Keratinocyte (primary cell): ENCODE results near the gene ZNF397. TPM values are rescaled to one million over a fixed set of nuclear protein-coding genes. Genes with fewer than 3 reads are reported as not detected.

Experiments
- DNase-seq: peaks from one replicate; pipeline ENCODE4 v3.0.0-alpha.2; 2011; ENCODE audit warnings: low read depth, missing footprints, low spot score
- FAIRE-seq: peaks from 2 replicates; lab custom pipeline; 2011; peaks lifted over from hg19 to GRCh38; lab: Jason Lieb, UNC
- H2AFZ ChIP-seq: 2 replicates; pipeline ENCODE4 v1.6.0; 2012; ENCODE audit warnings: low read length, control low read depth, inconsistent platforms; ENCODE audit not compliant: control insufficient read depth
- H3K27ac ChIP-seq: 2 replicates; pipeline ENCODE4 v1.5.1; 2011; ENCODE audit warnings: low read length; ENCODE audit not compliant: control insufficient read depth, insufficient read depth
- H3K27me3 ChIP-seq: 3 replicates; pipeline ENCODE4 v1.6.0; 2011; ENCODE audit warnings: low read length; ENCODE audit not compliant: control insufficient read depth, insufficient read depth; ENCODE audit errors: extremely low read depth
- H3K36me3 ChIP-seq, 2 experiments: 2 replicates in 1 of 2; 3 replicates in 1 of 2; pipeline ENCODE4 v1.5.1; 2011; ENCODE audit warnings: low read length in 2 of 2, mild to moderate bottlenecking in 1 of 2; ENCODE audit not compliant: control insufficient read depth in 2 of 2, insufficient read depth in 2 of 2; ENCODE audit errors: extremely low read depth in 1 of 2
- H3K4me1 ChIP-seq: 3 replicates; pipeline ENCODE4 v1.5.1; 2011; ENCODE audit warnings: low read length; ENCODE audit not compliant: control insufficient read depth, insufficient read depth; ENCODE audit errors: extremely low read depth
- H3K4me2 ChIP-seq: 3 replicates; pipeline ENCODE4 v1.6.0; 2011; ENCODE audit warnings: low read depth, low read length; ENCODE audit not compliant: control insufficient read depth, insufficient read depth; ENCODE audit errors: extremely low read depth
- H3K4me3 ChIP-seq, 3 experiments: fragments of 200-600 bp in 1 of 3; sonication (generic) in 1 of 3; 2 replicates in 2 of 3; 3 replicates in 1 of 3; pipeline ENCODE4 v1.5.1; 2011 to 2016; ENCODE audit warnings: low read length in 3 of 3, mild to moderate bottlenecking in 3 of 3, control low read depth in 2 of 3, inconsistent platforms in 1 of 3, low read depth in 1 of 3, mixed read lengths in 1 of 3, mixed run types in 1 of 3, moderate library complexity in 1 of 3; ENCODE audit not compliant: control insufficient read depth in 2 of 3, insufficient read depth in 2 of 3; ENCODE audit errors: extremely low read depth in 1 of 3
- H3K79me2 ChIP-seq: 2 replicates; pipeline ENCODE4 v1.6.0; 2012; ENCODE audit warnings: low read length; ENCODE audit not compliant: control insufficient read depth, insufficient read depth
- H3K9ac ChIP-seq: 3 replicates; pipeline ENCODE4 v1.6.0; 2011; ENCODE audit warnings: low read length; ENCODE audit not compliant: control insufficient read depth, insufficient read depth; ENCODE audit errors: extremely low read depth
- H3K9me1 ChIP-seq: 3 replicates; pipeline ENCODE4 v1.6.0; 2011; ENCODE audit warnings: low read length; ENCODE audit not compliant: control insufficient read depth, insufficient read depth; ENCODE audit errors: extremely low read depth
- H3K9me3 ChIP-seq: 2 replicates; pipeline ENCODE4 v1.5.1; 2012; ENCODE audit warnings: low read depth, low read length; ENCODE audit not compliant: control insufficient read depth
- H4K20me1 ChIP-seq: 3 replicates; pipeline ENCODE4 v1.6.0; 2011; ENCODE audit warnings: low read length; ENCODE audit not compliant: control insufficient read depth, insufficient read depth; ENCODE audit errors: extremely low read depth
- CTCF ChIP-seq, 3 experiments: IDR thresholded peaks in 1 of 3; conservative IDR thresholded peaks in 1 of 3; optimal IDR thresholded peaks in 1 of 3; 2 replicates in 2 of 3; 3 replicates in 1 of 3; pipeline versions ENCODE3 to v1.5.1; 2011; ENCODE audit warnings: low read length in 3 of 3, mild to moderate bottlenecking in 3 of 3, moderate library complexity in 2 of 3, control low read depth in 1 of 3, inconsistent platforms in 1 of 3; ENCODE audit not compliant: insufficient read depth in 2 of 3; ENCODE audit errors: extremely low read depth in 1 of 3
- EZH2 ChIP-seq: IDR thresholded peaks from one replicate; pipeline ENCODE4 v1.6.1; 2012; ENCODE audit warnings: inconsistent platforms, mild to moderate bottlenecking, low read length, moderate library complexity
- dilution Hi-C: fragments of 300-500 bp; cut with MboI; formaldehyde crosslinking; loops from one replicate; pipeline ENCODE4 v1.7.0; 2020; ENCODE audit warnings: low sequenced_read_pairs; ENCODE audit not compliant: extremely low pct_ligation_motif_present
- polyA plus RNA-seq, 5 experiments: library from polyadenylated mRNA; depleted of rRNA in 3 of 5; stranded (reverse) in 3 of 5; stranded (forward) in 1 of 5; unstranded in 1 of 5; fragments of >200 nt; gene quantifications; 1 replicate in 1 of 5; 2 replicates in 3 of 5; 3 replicates in 1 of 5; pipeline versions ENCODE4 v1.2.1 to v1.2.3, GENCODE V29; 2011 to 2012; ENCODE audit warnings: missing spikeins in 2 of 5, low read depth in 1 of 5, low replicate concordance in 1 of 5

ZNF397 gene
- polyA plus RNA-seq, 1 donor (not counting 4 experiments of a cell fraction or from before 2014, with no cell fraction given) = 8.7 TPM

- H3K4me1 ChIP-seq = no peaks in the 10 kb centered on the region
- H3K9ac ChIP-seq = no peak overlapping the region
- DNase-seq = no peak
- peaks cover 29% of the 10 kb centered on the region for H3K9me3 ChIP-seq
- H3K27me3 ChIP-seq = no peaks in the 10 kb centered on the region
- H3K9me1 ChIP-seq = no peaks in the 10 kb centered on the region
- H3K4me3 ChIP-seq = no peak overlapping the region
- H3K4me2 ChIP-seq = no peak overlapping the region
- no peak overlapping the region for H3K27ac ChIP-seq
- dilution Hi-C loops = no loop called here
- H3K36me3 ChIP-seq = peaks cover 40 to 53% of the 10 kb centered on the region in 2 experiments
- no peak for FAIRE-seq
- TF ChIP-seq EZH2 (no peak), CTCF (optimal IDR thresholded peaks at IDR 0.05 in 1 of 3, IDR thresholded peaks at IDR 0.05 in 1 of 3, conservative IDR thresholded peaks at IDR 0.05 in 1 of 3; ENCODE audit: extremely low read depth in 1 of 3, insufficient read depth in 2 of 3, low read length in 3 of 3) (no peak)
- peaks cover 3% of the 10 kb centered on the region for H3K79me2 ChIP-seq
- H4K20me1 ChIP-seq = no peaks in the 10 kb centered on the region
- H2AFZ ChIP-seq = no peak overlapping the region
These were observed 6.0 kb downstream of the ZNF397 start for GRCh38 chr18:35246831-35247230.

DNA sequence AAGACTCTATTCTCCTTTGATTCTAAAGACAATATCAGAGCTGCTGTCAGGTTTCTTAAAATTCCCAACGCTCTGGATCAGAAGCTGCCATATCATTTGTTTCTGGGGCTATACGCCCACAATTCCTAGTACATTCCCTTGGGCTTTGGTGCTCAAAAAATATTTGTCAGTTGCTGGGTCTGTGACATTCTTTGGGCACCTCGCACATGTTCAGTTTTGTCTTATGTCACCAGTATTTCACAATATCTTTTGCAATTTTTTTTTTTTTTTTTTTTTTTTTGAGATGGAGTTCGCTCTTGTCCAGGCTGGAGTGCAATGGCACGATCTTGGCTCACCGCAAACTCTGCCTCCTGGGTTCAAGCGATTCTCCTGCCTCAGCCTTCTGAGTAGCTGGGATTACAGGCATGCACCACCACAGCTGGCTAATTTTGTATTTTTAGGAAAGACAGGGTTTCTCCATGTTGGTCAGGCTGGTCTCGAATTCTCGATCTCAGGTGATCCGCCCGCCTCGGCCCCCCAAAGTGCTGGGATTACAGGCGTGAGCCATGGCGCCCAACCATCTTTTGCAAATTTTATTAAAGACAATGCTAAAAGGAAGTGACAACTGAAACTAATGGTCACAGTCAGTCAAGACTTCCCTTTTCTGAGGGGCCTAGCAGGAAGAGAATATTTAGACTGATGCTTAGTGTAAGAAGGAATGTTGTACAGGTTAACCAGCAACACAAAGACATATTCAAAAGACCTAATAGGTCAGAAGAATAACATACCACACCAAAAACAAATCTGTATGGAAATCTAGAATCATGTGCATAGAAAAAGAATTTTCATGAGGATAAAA lies 6.8 kb downstream of the ZNF397 start:
- peaks cover 37 to 49% of the 10 kb centered on the region in 2 experiments for H3K36me3 ChIP-seq
- no peak overlapping the region for H2AFZ ChIP-seq
- H3K4me3 ChIP-seq = no peak overlapping the region
- no peak overlapping the region for H3K27ac ChIP-seq
- TF ChIP-seq EZH2 = no peak
- TF ChIP-seq CTCF (optimal IDR thresholded peaks at IDR 0.05 in 1 of 3, IDR thresholded peaks at IDR 0.05 in 1 of 3, conservative IDR thresholded peaks at IDR 0.05 in 1 of 3; ENCODE audit: extremely low read depth in 1 of 3, insufficient read depth in 2 of 3, low read length in 3 of 3) = no peak
- no peaks in the 10 kb centered on the region for H3K4me1 ChIP-seq
- DNase-seq = no peak
- dilution Hi-C loops = no loop called here
- no peaks in the 10 kb centered on the region for H3K9me1 ChIP-seq
- H3K79me2 ChIP-seq = peaks cover 1% of the 10 kb centered on the region
- no peaks in the 10 kb centered on the region for H3K27me3 ChIP-seq
- no peak overlapping the region for H3K4me2 ChIP-seq
- peaks cover 35% of the 10 kb centered on the region for H3K9me3 ChIP-seq
- no peaks in the 10 kb centered on the region for H4K20me1 ChIP-seq
- FAIRE-seq = no peak
- H3K9ac ChIP-seq = no peak overlapping the region
